SIG-M5 treated with dmso at 0.1 percent for 504 hours (cell line): Measurements from ENCODE around the gene OR52E5.

ENCODE experiments used
- DNase-seq: peaks from one replicate; lab custom pipeline; 2025; ENCODE audit not compliant: unreplicated experiment; lab: John Stamatoyannopoulos, UW

The OR52E5 gene

GRCh38 chr11:5932671-5933070, 39.7 kb downstream of the OR52E5 start:
- DNase-seq: no peak

- no peak for DNase-seq
These were observed 40.1 kb downstream of the OR52E5 start for GRCh38 chr11:5933116-5933515.

- no peak for DNase-seq
These were observed 45.0 kb downstream of the OR52E5 start for GRCh38 chr11:5937868-5938602.

- no peak for DNase-seq
These were observed 45.6 kb downstream of the OR52E5 start for GRCh38 chr11:5938603-5938965.

- DNase-seq: no peak
These were observed 47.7 kb downstream of the OR52E5 start for GRCh38 chr11:5940748-5941147.

- DNase-seq: no peak
These were observed 48.9 kb downstream of the OR52E5 start, which contains the start of gene OR56A3 for GRCh38 chr11:5941951-5942350. TSS of gene OR56A3 (plus strand) at chr11:5942251. CDS start at chr11:5947347, 5,096 bp downstream.
